AG09319 (cell line): ENCODE results near the gene BCAS3.

Experiments used
- DNase-seq: peaks from one replicate; pipeline ENCODE4 v3.0.0-alpha.2; 2010; ENCODE audit warnings: low read depth; ENCODE audit errors: extremely low read depth
- TF ChIP-seq, protein P1 (sequence below): IDR thresholded peaks from 2 replicates; pipeline ENCODE4 v1.5.1; 2011; ENCODE audit warnings: low read depth, mild to moderate bottlenecking, inconsistent platforms, low read length, moderate library complexity

BCAS3 gene

DNA sequence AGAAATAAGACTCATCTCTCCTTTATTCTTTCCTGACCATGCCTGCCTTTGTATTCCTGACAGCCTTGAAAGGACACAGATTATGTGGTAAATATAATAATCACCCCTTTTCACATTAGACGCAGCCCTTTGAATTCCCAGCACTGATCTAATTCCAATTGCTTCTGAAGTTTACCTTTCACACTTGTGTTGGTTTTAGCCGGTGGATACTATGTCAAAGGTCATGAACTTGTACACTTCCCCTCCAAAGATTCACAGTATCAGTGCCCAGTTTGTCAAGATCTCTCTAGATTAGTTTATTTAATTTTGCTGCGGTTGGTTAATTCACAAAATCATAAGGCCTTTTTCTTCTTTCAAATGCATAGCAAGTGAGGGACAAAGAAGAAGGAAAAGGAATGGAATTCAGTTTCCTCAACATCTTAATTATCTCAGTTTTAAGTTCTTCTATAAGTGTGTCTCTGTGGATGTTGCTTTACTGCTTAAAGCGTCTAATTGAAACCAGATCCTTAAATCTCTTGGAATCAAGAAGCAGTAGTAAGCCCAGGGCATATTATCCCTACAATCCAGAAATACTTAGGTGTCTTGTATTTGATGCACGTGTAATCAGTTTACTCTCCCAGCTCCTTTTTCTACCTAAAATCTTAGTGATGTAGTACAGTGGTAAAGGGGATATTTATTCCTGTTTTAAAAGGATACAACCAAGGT lies 547.7 kb downstream of the BCAS3 start:
- DNase-seq, result no peak

DNA sequence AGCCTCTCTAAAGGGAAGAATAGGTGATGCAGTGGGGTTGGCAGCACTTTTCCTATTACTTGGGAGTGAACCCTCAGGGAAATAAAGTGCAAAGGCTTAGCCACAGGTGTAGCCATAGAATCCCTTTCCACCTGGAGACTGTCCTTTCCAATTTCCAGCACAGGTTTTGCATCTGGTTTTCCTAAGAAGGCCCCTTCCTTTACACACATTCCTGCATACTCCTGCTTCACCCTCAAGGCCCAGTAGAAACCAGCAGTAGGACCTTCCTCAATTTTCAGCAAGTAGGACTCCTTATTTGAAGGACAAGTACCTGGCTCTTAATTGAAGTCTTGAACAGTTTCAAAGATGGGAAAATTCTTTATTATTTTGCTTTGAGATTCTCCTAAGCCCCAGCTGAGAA lies 550.2 kb downstream of the BCAS3 start:
- DNase-seq, result no peak
- TF ChIP-seq, protein P1, sequence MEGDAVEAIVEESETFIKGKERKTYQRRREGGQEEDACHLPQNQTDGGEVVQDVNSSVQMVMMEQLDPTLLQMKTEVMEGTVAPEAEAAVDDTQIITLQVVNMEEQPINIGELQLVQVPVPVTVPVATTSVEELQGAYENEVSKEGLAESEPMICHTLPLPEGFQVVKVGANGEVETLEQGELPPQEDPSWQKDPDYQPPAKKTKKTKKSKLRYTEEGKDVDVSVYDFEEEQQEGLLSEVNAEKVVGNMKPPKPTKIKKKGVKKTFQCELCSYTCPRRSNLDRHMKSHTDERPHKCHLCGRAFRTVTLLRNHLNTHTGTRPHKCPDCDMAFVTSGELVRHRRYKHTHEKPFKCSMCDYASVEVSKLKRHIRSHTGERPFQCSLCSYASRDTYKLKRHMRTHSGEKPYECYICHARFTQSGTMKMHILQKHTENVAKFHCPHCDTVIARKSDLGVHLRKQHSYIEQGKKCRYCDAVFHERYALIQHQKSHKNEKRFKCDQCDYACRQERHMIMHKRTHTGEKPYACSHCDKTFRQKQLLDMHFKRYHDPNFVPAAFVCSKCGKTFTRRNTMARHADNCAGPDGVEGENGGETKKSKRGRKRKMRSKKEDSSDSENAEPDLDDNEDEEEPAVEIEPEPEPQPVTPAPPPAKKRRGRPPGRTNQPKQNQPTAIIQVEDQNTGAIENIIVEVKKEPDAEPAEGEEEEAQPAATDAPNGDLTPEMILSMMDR, result no peak

More for the DNA sequence above, 547.7 kb downstream of the BCAS3 start:
- TF ChIP-seq, protein P1, result no peak

DNA sequence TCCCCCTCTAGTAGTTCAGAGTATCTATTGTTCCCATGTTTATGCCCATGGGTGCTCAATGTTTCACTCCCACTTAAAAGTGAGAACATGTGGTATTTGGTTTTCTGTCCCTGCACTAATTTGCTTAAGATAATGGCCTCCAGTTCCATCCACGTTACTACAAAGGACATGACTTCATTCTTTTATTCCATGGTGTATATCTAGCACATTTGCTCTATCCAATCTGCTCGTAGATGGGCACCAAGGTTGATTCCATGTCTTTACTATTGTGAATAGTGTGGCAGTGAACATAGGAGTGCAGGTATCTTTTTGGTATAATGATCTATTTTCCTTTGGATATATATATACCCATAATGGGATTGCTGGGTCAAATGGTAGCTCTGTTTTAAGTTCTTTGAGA lies 552.8 kb downstream of the BCAS3 start:
- TF ChIP-seq, protein P1, result no peak
- DNase-seq, result no peak

DNA sequence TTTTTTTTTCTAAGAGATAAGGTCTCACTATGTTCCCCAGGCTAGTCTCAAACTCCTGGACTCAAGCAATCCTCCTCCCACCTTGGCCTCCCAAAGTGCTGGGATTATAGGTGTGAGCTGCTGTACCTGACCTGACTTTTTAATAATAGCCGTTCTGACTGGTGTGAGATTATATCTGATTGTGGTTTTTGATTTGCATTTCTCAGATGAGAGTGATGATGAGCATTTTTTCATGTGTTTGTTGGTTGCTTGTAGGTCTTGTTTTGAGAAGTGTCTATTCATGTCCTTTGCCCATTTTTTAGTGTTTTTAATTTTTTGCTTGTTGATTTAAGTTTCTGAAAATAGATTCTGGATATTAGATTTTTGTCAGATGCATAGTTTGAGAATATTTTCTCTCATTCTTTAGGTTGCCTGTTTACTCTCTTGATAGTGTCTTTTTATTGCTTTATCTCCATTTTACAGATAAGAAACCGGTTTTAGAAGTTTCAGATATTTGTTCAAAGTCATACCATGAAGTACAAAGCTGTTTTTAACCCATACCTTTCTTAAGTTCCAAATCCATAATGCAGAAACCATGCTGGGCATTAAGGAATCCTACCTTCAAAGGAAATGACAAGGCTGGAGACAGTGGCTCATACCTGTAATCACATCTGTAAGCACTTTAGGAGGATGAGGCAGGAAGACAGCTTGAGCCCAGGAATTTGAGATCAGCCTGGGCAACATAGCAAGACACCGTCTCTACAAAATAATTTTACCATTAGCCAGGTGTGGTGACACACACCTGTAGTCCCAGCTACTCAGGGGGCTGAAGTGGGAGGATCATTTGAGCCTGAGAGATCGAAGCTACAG lies 553.5 kb downstream of the BCAS3 start:
- no peak for DNase-seq
- TF ChIP-seq, protein P1, result no peak

DNA sequence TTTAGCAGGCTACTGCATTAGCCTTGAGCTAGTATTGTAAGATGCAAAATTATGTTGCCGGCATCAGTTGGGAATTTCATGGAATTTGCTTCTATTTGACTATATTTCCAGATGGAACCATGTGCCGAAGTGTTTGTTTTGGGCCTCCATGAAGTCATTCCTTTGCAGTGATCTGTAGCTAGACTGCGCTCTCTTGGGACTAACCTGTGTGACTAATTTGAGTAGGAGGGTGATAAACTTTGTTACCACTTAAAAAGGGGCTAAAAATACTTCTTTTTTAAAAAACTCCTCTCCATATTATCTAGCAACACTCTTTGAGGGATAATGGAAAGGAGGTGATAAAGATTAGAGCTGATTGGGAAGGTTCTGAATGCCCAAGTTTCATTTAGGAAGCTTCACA lies 555.2 kb downstream of the BCAS3 start:
- TF ChIP-seq, protein P1, result no peak

DNA sequence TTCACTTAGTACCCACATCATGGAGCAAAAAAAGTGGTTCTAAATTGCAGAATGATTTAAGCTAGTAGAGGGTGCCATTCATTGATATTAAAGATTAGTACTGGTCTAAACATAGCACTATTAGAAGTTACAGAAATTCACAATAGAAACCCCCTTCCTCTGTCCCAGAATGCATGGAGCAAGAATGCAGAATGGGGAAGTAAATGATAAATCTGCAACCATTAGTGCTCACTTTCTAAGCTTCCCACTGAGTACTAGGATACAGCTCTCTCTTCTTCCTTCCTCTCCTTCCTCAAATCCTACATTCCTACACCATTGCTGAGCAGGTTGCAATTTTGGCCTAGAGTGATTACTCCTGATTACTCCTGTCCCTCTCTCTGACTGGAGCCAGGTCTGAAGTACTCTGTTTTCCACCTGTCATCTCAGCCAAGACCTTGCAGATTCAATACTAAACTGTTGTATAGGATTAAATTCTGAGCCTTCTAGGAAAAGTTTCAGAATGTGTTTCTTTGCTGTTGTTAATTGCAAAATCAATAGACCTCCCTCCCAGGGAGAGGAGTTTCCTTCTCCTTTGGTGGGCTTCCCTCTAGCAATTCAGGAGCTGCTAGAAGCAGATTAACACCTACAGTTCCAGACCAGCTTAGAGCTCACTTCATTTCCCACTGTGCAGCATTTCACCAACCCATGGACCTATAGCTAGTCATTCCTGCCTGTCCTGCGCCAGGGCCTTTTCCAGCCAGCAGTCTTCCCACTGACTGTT lies 556.5 kb downstream of the BCAS3 start:
- TF ChIP-seq, protein P1, result no peak
- DNase-seq, result no peak

More for the DNA sequence above, 555.2 kb downstream of the BCAS3 start:
- DNase-seq, result no peak
